Caki2 (cell line): Measurements from ENCODE around the gene ADTRP. TPM values are rescaled to one million over a fixed set of nuclear protein-coding genes. Genes with fewer than 3 reads are reported as not detected.

Experiments used
- DNase-seq: peaks from one replicate; pipeline ENCODE4 v3.0.0-alpha.2; 2015; ENCODE audit warnings: low read depth
- in situ Hi-C: cut with HindIII; loops from 2 replicates; pipeline ENCODE4 v1.10.0; 2016; ENCODE audit warnings: low sequenced_read_pairs, low pct_unique_long_range_greater_than_20kb, mixed read lengths
- total RNA-seq: library from RNA; depleted of rRNA; stranded (reverse); fragments of >200 nt; shearing (Covaris generic); gene quantifications from 2 replicates; pipeline ENCODE4 v1.2.3, GENCODE V29; 2014; ENCODE audit warnings: low replicate concordance

Gene ADTRP
- total RNA-seq, 1 experiment from 2014 or later = not detected

DNA sequence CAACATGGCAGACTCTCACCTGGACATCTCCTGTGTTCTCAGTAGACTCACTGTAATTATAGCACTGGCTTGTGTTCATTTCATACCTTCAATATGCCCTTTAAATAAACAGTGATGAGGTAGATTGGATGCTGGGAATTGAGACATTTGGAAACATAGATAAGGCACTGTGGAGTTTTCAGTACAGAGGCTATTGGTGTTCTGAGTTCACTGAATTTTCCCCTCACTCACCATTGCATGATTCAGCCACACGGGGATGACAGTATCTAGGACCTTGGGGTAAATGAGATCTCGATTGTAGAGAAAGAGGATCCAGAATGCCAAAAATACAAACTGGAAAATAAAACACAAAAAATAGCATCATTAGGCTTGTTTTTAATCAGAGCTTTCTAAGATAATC lies 12.6 kb downstream of the ADTRP start:
- DNase-seq = no peak
- in situ Hi-C loops = no loop called here

DNA sequence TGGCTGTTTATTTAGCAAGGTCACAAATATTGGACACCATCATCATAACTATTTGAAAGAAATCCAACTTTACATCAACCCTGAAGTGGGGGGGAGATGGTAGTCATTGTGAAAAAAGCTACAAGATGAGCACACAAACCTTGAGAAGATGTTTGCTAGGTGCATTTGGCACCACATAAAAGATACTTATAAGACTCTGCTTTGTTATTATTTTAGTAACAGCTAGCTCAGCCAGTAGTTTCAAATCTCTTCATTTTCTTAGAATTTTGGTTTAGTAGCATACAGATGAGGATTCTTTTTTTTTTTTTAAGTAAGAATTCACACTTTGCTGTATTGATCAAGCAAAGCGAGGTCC lies 14.4 kb downstream of the ADTRP start:
- in situ Hi-C loops = no loop called here
- DNase-seq = no peak

DNA sequence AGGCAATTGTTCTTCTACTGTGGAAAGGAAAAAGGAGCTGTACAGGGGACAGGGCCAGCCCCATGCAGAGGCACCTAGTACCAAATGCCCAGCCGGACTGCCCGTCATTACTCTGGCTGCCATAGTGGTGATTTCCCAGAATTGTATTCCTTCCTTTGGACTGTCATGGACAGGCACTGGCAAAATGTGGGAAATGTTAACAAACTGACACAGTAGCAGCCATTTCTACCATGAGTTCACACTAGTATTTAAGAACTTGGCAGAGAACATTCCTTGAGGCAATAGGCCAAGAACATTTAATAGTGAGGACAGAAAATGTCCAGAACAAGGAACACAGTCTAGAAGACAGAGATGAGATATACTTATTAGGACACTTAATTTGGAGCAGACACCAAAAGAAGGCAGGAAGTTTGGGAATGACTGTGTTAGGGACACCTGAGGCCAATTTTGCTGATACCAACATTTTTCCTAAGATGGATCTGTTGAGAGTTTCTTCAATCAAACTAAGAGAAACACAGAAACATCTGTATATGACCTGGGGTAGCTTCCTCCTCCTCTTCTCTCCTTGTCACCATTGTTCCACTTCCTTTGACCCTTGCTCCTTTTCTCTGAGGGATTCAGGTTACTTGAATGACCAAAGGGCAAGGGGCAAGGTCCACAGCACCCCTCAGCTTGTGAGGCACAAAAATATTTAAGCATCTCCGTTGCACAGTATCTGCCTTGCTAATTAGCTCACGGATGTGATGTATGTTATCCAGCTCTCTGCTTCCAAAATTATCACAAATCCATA lies 14.9 kb downstream of the ADTRP start:
- in situ Hi-C loops = no loop called here

GRCh38 chr6:11762794-11763459 lies 15.7 kb downstream of the ADTRP start:
- DNase-seq = no peak
- in situ Hi-C loops = no loop called here

More for the DNA sequence above, 14.9 kb downstream of the ADTRP start:
- no peak for DNase-seq

- in situ Hi-C loops = no loop called here
- peak; percentile 62 for DNase-seq
These were observed 16.6 kb downstream of the ADTRP start for GRCh38 chr6:11761744-11762620.

DNA sequence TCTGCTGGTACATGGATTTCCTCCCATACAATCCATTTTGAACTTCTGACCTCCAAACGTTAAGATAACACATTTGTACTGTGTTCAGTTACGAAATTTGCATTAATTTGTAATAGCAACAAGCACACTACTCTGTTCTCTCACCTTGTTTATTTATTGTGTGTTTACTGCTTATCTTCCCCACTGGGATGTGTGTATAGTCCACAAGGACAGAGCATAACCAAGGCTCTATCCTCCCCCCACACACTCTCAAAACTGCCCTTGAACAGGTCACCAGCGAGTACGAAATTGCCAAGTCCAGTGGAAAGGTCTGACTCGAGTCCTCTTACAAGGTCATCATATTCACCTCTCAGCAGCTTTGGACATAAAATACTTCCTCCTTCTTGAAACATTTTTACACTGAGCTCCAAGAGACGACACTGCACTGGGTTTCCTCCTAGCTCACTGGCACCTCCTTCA lies 18.6 kb downstream of the ADTRP start:
- DNase-seq = no peak
- in situ Hi-C loops = no loop called here

GRCh38 chr6:11758878-11759277 lies 19.7 kb downstream of the ADTRP start:
- DNase-seq = no peak
- in situ Hi-C loops = no loop called here

DNA sequence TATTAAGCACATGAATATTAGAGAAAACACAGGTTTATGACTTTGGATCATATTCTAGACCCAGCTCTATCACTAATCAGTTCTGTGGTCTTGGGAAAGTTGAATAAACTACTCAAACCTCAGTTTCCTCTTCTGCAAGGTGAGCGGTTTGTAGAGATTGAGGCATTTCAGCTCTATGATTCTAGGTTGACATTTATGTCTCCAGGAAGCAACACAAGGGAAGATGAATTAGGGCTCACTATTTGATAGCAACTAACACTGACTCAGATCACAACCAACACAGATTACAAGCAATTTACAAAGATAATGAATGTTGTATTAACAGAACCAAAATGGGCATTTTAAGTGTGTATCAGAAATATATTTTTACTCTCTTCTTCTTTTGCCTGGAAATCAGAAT lies 21.9 kb downstream of the ADTRP start:
- no peak for DNase-seq

GRCh38 chr6:11756292-11756691 lies 22.3 kb downstream of the ADTRP start:
- DNase-seq = no peak
- in situ Hi-C loops = no loop called here

More for the DNA sequence above, 21.9 kb downstream of the ADTRP start:
- in situ Hi-C loops = no loop called here

DNA sequence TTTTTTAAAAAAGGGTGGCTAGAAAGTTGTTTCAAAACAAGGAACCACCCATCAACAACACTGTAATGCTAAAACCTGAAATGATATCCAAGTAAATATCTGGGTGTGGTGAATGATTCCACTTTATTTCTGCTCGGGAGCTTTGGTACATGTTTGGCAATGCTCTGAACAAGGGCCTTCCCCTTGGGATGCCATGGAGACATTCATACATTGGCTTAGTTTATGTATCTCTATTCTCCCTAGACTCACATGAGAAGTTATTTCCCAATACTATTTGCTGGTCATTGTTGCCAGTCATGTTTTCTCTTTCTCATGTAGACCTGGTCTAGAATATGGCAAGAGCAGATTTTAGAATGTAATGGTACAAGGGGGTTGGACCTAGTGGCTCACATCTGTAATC lies 22.9 kb downstream of the ADTRP start:
- in situ Hi-C loops = no loop called here
- DNase-seq = no peak

GRCh38 chr6:11754625-11755271 lies 23.9 kb downstream of the ADTRP start:
- no peak for DNase-seq
- in situ Hi-C loops = no loop called here

DNA sequence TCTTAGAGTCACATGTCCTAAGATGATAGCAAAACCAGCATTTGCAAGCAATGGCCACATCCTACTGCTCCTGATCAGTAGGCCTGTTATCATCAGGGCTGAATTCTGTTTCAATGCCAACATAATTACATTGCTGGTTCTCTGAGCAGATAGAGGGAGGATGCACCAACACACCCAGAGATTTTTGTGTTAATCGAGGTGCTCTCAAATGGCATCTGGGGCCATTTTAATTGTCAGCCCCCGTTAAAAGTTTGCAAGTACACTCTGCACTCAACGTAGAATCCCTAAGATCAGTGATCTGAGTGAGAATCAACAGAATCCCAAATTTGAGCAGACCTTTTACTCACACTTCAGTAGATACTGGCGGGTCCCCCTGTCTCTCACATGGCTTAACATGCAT lies 24.8 kb downstream of the ADTRP start:
- in situ Hi-C loops = no loop called here

GRCh38 chr6:11752360-11752759 lies 26.2 kb downstream of the ADTRP start:
- in situ Hi-C loops = no loop called here

More for the DNA sequence above, 24.8 kb downstream of the ADTRP start:
- DNase-seq = no peak

DNA sequence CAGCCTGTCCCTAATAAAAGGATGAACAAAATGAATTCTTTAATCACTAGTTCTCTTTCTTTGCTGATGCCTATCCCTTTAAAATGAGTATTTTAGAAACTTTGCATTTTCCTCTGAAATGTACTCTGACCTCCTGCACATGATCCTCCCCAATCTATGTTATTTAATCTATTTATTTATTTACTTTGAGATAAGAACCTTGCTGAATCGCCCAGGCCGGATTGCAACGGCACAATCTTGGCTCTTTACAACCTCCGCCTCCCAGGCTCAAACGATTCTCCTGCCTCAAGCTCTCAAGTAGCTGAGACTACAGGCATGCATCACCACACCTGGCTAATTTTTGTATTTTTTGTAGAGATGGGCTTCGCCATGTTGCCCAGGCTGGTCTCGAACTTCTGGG lies 27.9 kb downstream of the ADTRP start:
- DNase-seq = no peak
- in situ Hi-C loops = no loop called here

More at GRCh38 chr6:11752360-11752759, 26.2 kb downstream of the ADTRP start:
- DNase-seq = no peak

DNA sequence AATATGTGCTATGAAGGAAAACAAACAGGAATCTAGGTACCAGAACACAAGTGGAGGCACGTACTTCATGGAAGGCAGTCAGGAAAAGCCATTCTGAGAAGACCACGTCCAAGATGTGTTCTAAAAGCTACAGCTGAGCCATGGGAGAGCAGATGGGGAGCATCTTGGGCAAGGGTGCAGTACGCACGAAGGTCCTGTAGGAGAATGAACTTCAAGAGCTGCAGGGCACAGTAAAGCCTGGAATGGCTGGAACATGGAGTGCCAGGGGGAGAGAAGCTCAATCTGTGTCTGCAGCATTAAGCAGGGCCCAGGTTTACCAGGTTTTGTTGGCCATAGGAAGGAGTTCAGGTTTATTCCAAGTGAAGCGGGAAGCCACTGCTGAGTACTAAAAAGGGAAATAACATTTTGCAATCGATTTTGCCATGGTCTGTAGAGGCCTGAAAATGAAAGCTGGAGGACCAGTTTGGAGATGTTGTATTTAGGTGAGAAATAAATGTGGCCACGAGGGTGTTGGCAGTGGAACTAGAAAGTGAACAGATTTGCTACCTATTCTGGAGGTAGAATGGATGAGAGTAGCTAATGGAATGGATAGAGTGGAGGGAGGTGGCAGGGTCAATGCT lies 29.9 kb downstream of the ADTRP start:
- DNase-seq = no peak
- in situ Hi-C loops = no loop called here

DNA sequence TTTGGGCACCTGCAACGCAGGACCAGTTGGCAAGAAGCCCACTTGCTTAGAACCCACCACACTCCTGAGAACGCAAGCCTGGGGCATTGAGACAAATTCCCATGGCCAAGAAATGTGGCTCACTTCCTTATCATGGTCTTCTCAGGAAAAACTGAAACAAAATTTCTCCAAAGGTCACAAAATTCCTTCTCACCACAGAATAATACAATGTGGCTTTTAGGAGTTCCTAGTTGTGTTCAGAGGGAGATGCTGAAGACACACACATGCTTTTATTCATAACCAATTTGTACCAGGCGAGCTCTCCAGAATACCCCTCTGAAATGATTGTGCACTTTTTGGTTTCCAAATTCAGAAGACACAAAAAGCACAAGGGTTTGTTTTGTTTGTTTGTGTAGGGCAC lies 31.6 kb downstream of the ADTRP start:
- in situ Hi-C loops = no loop called here
- no peak for DNase-seq

GRCh38 chr6:11744753-11745152 lies 33.9 kb downstream of the ADTRP start:
- peak; percentile 46 for DNase-seq
- in situ Hi-C loops = no loop called here

- no peak for DNase-seq
- in situ Hi-C loops = no loop called here
These were observed 34.5 kb downstream of the ADTRP start for GRCh38 chr6:11744101-11744500.
